Measurements from ENCODE around the gene MSI1. TPM values are rescaled to one million over a fixed set of nuclear protein-coding genes. Genes with fewer than 3 reads are reported as not detected.

MSI1 gene
- total and polyA plus RNA-seq, 2 of the 13 experiments (the other 11 are each of a cell fraction or from before 2014, with no cell fraction given), result 0.09 to 0.46 TPM

- peak; percentile 90 for FAIRE-seq
- ChIA-PET CTCF (ENCODE audit: low intra/inter-chr PET ratio, low total read pairs) (no interaction called here), POLR2A (interaction anchor here (0.6 to 3.8 kb wide), 12 partner anchors 8 to 657 kb away, joined by 3 to 59 read pairs (median 6); partner anchors contain the start of genes HNF1A, POP5, RNU4-1 and RNU4-2)
- 4% methylated on average over 13 of the region's 13 CpGs for WGBS (ENCODE audit: low lambda C conversion rate)
- no TSS peak for BruUV-seq (replicated peaks)
- H3K9me3 ChIP-seq (ENCODE audit: low read length), result no peaks in the 10 kb centered on the region
- H3K4me3 ChIP-seq (replicated peaks in 1 of 3; ENCODE audit: insufficient read depth in 1 of 3, low read depth in 2 of 3, low read length in 3 of 3), result peak overlapping the region; percentile 1 to 47 (median 17); a peak in 5 of 6 replicates
- H3K36me3 ChIP-seq (replicated peaks in 1 of 2; ENCODE audit: control insufficient read depth in 1 of 2, insufficient read depth in 2 of 2, low read length in 2 of 2), result no peaks in the 10 kb centered on the region
- intact Hi-C loops (cut with micrococcal nuclease; ENCODE audit: unreplicated experiment) (loop anchor here (10.0 kb wide), 1 partner anchor 113 kb away; the partner anchor contains the start of gene COX6A1), in situ Hi-C loops (cut with HindIII; ENCODE audit: extremely low pct_ligation_motif_present, low pct_unique_long_range_greater_than_20kb) (loop anchor here (10.0 kb wide), 1 partner anchor 113 kb away; the partner anchor contains the start of gene COX6A1)
- peak overlapping the region; percentile 42 for H3K9ac ChIP-seq (ENCODE audit: insufficient read depth, low read depth, low read length)
- H3K4me2 ChIP-seq (ENCODE audit: low read depth, low read length), result peak overlapping the region; percentile 74
- H4K20me1 ChIP-seq (ENCODE audit: insufficient read depth, low read length), result no peaks in the 10 kb centered on the region
- peaks cover 4% of the 10 kb centered on the region for H3K79me2 ChIP-seq (ENCODE audit: insufficient read depth, low read length)
- H3K27me3 ChIP-seq (ENCODE audit: control insufficient read depth in 1 of 2, insufficient read depth in 2 of 2, low read length in 2 of 2), result no peaks in the 10 kb centered on the region; a peak in 1 of 5 replicates
- H3K27ac ChIP-seq (ENCODE audit: extremely low read length, insufficient read depth, low read length), result peak overlapping the region; percentile 85
- ATAC-seq, result peak; percentile 80
- DNase-seq (ENCODE audit: low spot score), result peak; percentile 92
- peak overlapping the region; percentile 30 for H2AFZ ChIP-seq (ENCODE audit: low read length)
- H3K4me1 ChIP-seq (ENCODE audit: insufficient read depth, low read length), result peaks cover 52% of the 10 kb centered on the region
- TF ChIP-seq MAF1 (CRISPR knock-in tag; IDR thresholded peaks at IDR 0.05; ENCODE audit: borderline replicate concordance), result no peak
- no peak for TF ChIP-seq CBFB (CRISPR knock-in tag; IDR thresholded peaks at IDR 0.05)
- TF ChIP-seq ZNF597 (CRISPR knock-in tag; IDR thresholded peaks at IDR 0.05), result no peak
- TF ChIP-seq GATAD1 (CRISPR knock-in tag; IDR thresholded peaks at IDR 0.05), result no peak
- TF ChIP-seq, protein P1, sequence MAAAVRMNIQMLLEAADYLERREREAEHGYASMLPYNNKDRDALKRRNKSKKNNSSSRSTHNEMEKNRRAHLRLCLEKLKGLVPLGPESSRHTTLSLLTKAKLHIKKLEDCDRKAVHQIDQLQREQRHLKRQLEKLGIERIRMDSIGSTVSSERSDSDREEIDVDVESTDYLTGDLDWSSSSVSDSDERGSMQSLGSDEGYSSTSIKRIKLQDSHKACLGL (CRISPR knock-in tag; IDR thresholded peaks at IDR 0.05), result no peak
- TF ChIP-seq, protein P2, sequence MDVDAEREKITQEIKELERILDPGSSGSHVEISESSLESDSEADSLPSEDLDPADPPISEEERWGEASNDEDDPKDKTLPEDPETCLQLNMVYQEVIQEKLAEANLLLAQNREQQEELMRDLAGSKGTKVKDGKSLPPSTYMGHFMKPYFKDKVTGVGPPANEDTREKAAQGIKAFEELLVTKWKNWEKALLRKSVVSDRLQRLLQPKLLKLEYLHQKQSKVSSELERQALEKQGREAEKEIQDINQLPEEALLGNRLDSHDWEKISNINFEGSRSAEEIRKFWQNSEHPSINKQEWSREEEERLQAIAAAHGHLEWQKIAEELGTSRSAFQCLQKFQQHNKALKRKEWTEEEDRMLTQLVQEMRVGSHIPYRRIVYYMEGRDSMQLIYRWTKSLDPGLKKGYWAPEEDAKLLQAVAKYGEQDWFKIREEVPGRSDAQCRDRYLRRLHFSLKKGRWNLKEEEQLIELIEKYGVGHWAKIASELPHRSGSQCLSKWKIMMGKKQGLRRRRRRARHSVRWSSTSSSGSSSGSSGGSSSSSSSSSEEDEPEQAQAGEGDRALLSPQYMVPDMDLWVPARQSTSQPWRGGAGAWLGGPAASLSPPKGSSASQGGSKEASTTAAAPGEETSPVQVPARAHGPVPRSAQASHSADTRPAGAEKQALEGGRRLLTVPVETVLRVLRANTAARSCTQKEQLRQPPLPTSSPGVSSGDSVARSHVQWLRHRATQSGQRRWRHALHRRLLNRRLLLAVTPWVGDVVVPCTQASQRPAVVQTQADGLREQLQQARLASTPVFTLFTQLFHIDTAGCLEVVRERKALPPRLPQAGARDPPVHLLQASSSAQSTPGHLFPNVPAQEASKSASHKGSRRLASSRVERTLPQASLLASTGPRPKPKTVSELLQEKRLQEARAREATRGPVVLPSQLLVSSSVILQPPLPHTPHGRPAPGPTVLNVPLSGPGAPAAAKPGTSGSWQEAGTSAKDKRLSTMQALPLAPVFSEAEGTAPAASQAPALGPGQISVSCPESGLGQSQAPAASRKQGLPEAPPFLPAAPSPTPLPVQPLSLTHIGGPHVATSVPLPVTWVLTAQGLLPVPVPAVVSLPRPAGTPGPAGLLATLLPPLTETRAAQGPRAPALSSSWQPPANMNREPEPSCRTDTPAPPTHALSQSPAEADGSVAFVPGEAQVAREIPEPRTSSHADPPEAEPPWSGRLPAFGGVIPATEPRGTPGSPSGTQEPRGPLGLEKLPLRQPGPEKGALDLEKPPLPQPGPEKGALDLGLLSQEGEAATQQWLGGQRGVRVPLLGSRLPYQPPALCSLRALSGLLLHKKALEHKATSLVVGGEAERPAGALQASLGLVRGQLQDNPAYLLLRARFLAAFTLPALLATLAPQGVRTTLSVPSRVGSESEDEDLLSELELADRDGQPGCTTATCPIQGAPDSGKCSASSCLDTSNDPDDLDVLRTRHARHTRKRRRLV (CRISPR knock-in tag; IDR thresholded peaks at IDR 0.05), result no peak
- TF ChIP-seq, protein P3, sequence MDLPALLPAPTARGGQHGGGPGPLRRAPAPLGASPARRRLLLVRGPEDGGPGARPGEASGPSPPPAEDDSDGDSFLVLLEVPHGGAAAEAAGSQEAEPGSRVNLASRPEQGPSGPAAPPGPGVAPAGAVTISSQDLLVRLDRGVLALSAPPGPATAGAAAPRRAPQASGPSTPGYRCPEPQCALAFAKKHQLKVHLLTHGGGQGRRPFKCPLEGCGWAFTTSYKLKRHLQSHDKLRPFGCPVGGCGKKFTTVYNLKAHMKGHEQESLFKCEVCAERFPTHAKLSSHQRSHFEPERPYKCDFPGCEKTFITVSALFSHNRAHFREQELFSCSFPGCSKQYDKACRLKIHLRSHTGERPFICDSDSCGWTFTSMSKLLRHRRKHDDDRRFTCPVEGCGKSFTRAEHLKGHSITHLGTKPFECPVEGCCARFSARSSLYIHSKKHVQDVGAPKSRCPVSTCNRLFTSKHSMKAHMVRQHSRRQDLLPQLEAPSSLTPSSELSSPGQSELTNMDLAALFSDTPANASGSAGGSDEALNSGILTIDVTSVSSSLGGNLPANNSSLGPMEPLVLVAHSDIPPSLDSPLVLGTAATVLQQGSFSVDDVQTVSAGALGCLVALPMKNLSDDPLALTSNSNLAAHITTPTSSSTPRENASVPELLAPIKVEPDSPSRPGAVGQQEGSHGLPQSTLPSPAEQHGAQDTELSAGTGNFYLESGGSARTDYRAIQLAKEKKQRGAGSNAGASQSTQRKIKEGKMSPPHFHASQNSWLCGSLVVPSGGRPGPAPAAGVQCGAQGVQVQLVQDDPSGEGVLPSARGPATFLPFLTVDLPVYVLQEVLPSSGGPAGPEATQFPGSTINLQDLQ (CRISPR knock-in tag; IDR thresholded peaks at IDR 0.05), result no peak
- peak; percentile 73 for TF ChIP-seq HDAC1 (CRISPR knock-in tag; IDR thresholded peaks at IDR 0.05)
- TF ChIP-seq ZNF33B (CRISPR knock-in tag; IDR thresholded peaks at IDR 0.05), result no peak
- no peak for TF ChIP-seq ZNF18 (CRISPR knock-in tag; IDR thresholded peaks at IDR 0.05; ENCODE audit: insufficient replicate concordance)
- no peak for TF ChIP-seq CBX5 (CRISPR knock-in tag; IDR thresholded peaks at IDR 0.05; ENCODE audit: borderline replicate concordance)
Measured at GRCh38 chr12:120321382-120322202, 47.4 kb downstream of the MSI1 start.
